Left lung (tissue), 10 donors: Measurements from ENCODE around the gene PCSK5. TPM values are rescaled to one million over a fixed set of nuclear protein-coding genes. Genes with fewer than 3 reads are reported as not detected.
A peak's percentile ranks its signal among the peaks of the same experiment; 100 is the strongest.

Source experiments
- ATAC-seq: fragments of 200-7000 bp; cut with Tn5 transposase; one replicate; pipeline ENCODE4 v1.9.1; 2020; ENCODE audit warnings: moderate library complexity
- DNase-seq, 4 donors: peaks; one replicate each; pipeline ENCODE4 v3.0.0-alpha.2; 2013 to 2020
- H3K27ac ChIP-seq, 2 donors: fragments of 200-600 bp; sonication (generic) in 1 of 2; one replicate each; pipeline versions ENCODE4 v1.5.0 to v1.8.0; 2020 to 2021
- H3K27me3 ChIP-seq, 2 donors: fragments of 200-600 bp; sonication (generic) in 1 of 2; one replicate each; pipeline versions ENCODE4 v1.5.0 to v1.8.0; 2020 to 2021
- H3K36me3 ChIP-seq, 2 donors: fragments of 200-600 bp; sonication (generic) in 1 of 2; one replicate each; pipeline versions ENCODE4 v1.5.0 to v1.8.0; 2020 to 2021
- H3K4me1 ChIP-seq, 2 donors: fragments of 200-600 bp; one replicate each; pipeline ENCODE4 v1.8.0; 2021
- H3K4me3 ChIP-seq, 2 donors: fragments of 200-600 bp; sonication (generic) in 1 of 2; one replicate each; pipeline versions ENCODE4 v1.5.0 to v1.8.0; 2020 to 2021; ENCODE audit warnings: mild to moderate bottlenecking in 1 of 2
- H3K9me3 ChIP-seq, 2 donors: fragments of 200-600 bp; sonication (generic) in 1 of 2; one replicate each; pipeline versions ENCODE4 v1.5.0 to v1.8.0; 2020 to 2021
- intact Hi-C, 2 donors: fragments of 100-400 bp; cut with DNase I; formaldehyde crosslinking; loops; one replicate each; pipeline versions ENCODE4 v1.11.2 to v1.14.2; 2022
- polyA plus RNA-seq, 6 donors: library from polyadenylated mRNA; unstranded; fragments of 120-200 nt; gene quantifications; one replicate each; pipeline ENCODE4 v1.2.1, GENCODE V29; 2013; ENCODE audit not compliant: insufficient read length in 6 of 6
- total RNA-seq, 2 donors: library from RNA; stranded (reverse); fragmentation: NEBNext Ultra II Directional; extraction: Animal tissue kit (Norgen Biotek cat#: 25700); gene quantifications; one replicate each; pipeline ENCODE4 v1.2.1, GENCODE V29; 2021
- TF ChIP-seq, protein P1 (sequence below), 2 donors: fragments of 200-600 bp; sonication (generic) in 1 of 2; IDR thresholded peaks; one replicate each; pipeline versions ENCODE4 v1.5.0 to v1.8.0; 2021; ENCODE audit warnings: antibody characterized with exemption in 2 of 2
- donor health status: DM: no; HTN: yes; CAD: no.
- donor health status: DM: no; HTN: no; CAD: no.

PCSK5 gene
- total and polyA plus RNA-seq, 8 donors, result 6.8 to 20.3 (median 11.3) TPM

DNA sequence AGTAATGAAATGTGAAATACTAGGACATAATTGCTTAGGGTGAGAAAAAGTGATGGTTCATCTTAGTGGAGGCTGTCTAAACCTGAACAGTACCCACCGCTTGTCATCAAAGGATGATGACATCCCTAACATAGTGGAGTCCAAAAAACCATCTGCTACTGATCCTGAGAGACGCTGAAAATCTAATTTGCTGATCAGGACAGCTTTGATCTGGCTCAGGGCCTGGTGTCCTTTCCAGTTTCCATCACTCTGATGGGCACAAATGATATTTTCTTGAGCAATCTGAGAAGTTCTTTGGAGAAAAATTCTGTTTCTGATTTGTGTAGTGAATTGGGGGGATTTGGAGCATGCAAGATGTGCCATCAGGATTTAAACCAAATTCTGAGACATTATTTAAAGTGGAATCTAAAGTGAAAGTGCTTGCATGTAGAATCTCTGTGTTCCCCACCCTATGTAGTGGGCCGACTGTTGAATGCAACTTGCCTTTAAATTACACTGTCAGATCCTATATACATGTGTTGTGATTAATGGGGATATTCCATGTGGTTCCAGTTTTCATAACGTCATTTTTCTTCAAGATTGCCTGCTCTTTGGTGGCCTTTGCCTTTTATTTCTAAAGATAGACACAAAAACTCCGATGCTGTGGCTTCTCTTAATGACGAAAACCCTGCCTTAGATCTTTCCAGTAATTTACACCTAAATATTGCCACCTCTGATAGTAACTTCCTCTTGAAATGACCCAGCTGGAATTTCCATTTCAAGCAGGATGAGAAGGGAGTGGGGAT is 213.2 kb downstream of the PCSK5 start:
- Histone ChIP-seq H3K36me3 (no peaks in the 10 kb centered on the region), H3K27ac (no peak overlapping the region), H3K9me3 (no peaks in the 10 kb centered on the region), H3K4me3 (no peak overlapping the region), H3K4me1 (peaks cover 3 to 11% of the 10 kb centered on the region in 2 donors), H3K27me3 (no peaks in the 10 kb centered on the region)
- no peak for DNase-seq
- TF ChIP-seq, protein P1, sequence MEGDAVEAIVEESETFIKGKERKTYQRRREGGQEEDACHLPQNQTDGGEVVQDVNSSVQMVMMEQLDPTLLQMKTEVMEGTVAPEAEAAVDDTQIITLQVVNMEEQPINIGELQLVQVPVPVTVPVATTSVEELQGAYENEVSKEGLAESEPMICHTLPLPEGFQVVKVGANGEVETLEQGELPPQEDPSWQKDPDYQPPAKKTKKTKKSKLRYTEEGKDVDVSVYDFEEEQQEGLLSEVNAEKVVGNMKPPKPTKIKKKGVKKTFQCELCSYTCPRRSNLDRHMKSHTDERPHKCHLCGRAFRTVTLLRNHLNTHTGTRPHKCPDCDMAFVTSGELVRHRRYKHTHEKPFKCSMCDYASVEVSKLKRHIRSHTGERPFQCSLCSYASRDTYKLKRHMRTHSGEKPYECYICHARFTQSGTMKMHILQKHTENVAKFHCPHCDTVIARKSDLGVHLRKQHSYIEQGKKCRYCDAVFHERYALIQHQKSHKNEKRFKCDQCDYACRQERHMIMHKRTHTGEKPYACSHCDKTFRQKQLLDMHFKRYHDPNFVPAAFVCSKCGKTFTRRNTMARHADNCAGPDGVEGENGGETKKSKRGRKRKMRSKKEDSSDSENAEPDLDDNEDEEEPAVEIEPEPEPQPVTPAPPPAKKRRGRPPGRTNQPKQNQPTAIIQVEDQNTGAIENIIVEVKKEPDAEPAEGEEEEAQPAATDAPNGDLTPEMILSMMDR (IDR thresholded peaks at IDR 0.05), result no peak
- no peak for ATAC-seq
- intact Hi-C loops, result no loop called here

DNA sequence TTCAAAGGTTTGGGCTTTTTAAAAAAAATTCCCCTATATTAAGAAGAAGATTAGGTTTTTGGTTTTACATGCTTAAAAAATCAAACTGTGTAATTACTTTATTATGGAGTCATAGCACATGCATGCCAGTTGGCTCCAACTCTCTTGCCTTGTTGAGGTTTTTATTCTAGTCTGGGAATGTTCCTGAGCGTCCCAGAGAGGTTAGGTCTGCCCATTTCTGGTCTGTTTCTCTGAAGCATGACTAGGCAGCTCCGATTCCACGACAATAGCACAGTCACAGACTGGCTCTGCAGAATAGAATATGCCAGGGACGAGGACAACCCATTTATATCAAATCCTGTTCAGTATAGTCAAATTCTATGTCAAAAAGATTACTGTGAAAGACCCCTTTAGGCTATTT is 217.0 kb downstream of the PCSK5 start:
- DNase-seq (no peak), ATAC-seq (peak; percentile 27)
- H3K36me3 ChIP-seq, result no peaks in the 10 kb centered on the region
- no peaks in the 10 kb centered on the region for H3K9me3 ChIP-seq
- H3K27me3 ChIP-seq, result no peaks in the 10 kb centered on the region
- H3K27ac ChIP-seq, result peak overlapping the region in 1 of 2 donors; percentile 29
- TF ChIP-seq, protein P1 (IDR thresholded peaks at IDR 0.05), result no peak
- intact Hi-C loops, result no loop called here
- peaks cover 0 to 10% of the 10 kb centered on the region in 2 donors for H3K4me1 ChIP-seq
- H3K4me3 ChIP-seq, result no peak overlapping the region

DNA sequence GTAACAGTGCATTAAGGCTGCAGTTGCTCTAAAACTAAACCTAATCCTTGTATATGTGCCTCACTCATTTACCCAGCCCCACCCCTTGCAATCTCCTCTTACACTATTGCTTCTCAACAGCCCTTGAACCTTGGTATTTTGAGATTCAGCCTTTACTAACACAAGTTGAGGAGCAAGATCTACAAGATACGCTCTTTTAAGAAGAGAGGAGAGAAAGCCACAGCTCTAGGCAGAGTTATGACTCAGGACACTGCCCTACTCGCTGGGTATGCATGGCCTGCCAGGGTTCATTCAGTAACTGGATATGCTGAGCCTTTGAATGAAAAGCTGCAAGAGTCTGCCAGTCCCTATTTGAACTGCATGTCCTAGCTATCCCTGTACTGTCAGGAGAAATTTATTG is 219.5 kb downstream of the PCSK5 start:
- ATAC-seq (peak; percentile 96), DNase-seq (no peak)
- H3K36me3 ChIP-seq, result no peaks in the 10 kb centered on the region
- TF ChIP-seq, protein P1 (IDR thresholded peaks at IDR 0.05), result no peak
- no peak overlapping the region for H3K4me3 ChIP-seq
- no peaks in the 10 kb centered on the region for H3K27me3 ChIP-seq
- intact Hi-C loops, result no loop called here
- peaks cover 0 to 10% of the 10 kb centered on the region in 2 donors for H3K4me1 ChIP-seq
- H3K9me3 ChIP-seq, result no peaks in the 10 kb centered on the region
- H3K27ac ChIP-seq, result no peak overlapping the region

DNA sequence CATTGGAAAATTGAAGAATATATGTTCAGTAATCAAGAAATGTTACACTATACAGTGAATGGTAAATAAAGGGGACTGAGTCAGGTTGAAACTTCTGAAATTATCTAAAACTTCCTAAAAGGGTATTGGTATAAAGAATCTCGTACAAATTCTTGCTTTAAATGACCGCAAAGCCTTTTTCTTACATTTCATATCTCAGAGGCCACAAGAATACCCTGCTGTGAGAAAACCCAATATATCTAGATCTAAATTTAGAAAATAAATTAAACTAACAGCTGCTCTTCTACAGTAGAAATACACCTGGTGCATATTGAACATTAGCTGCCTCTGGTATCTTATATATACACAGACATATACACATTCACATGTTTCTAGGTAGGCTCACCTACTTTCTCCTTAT is 221.7 kb downstream of the PCSK5 start:
- H3K4me1 ChIP-seq, result peaks cover 0 to 10% of the 10 kb centered on the region in 2 donors
- no peak overlapping the region for H3K27ac ChIP-seq
- TF ChIP-seq, protein P1 (IDR thresholded peaks at IDR 0.05), result no peak
- no peaks in the 10 kb centered on the region for H3K36me3 ChIP-seq
- no peaks in the 10 kb centered on the region for H3K9me3 ChIP-seq
- DNase-seq (no peak), ATAC-seq (no peak)
- no peaks in the 10 kb centered on the region for H3K27me3 ChIP-seq
- intact Hi-C loops, result no loop called here
- H3K4me3 ChIP-seq, result no peak overlapping the region

DNA sequence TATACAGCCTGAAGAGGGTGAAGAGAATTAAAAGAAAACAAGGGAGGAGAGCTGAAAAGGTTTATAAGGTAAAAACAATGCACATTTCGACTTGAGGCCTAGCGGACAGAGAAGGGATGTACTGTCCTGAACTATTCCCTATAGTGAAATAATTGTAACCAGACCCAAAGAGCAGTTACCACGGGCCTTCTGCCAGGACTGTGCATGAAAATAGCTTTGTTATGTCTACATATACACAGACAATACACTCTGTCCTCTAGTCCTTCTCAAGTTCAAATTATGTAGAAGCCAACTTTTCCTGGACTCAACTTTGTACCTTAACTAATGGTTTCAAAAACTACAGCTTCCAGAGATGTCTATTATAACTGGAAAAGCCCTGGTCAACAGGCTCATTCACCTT is 223.7 kb downstream of the PCSK5 start:
- Histone ChIP-seq H3K27me3 (no peaks in the 10 kb centered on the region), H3K27ac (no peak overlapping the region), H3K36me3 (no peaks in the 10 kb centered on the region), H3K4me1 (peaks cover 0 to 10% of the 10 kb centered on the region in 2 donors), H3K4me3 (no peak overlapping the region), H3K9me3 (no peaks in the 10 kb centered on the region)
- no peak for DNase-seq
- TF ChIP-seq, protein P1 (IDR thresholded peaks at IDR 0.05), result no peak
- no peak for ATAC-seq
- intact Hi-C loops, result no loop called here
